ENCODE data around the gene CT55. TPM values are rescaled to one million over a fixed set of nuclear protein-coding genes. Genes with fewer than 3 reads are reported as not detected.
"Not testable (repeated sequence)": the region's sequence is repeated elsewhere in the genome, so short reads cannot be mapped to it uniquely, and the experiment has no call there.

The CT55 gene
- under 1 TPM in 2 of 9 donors, not detected in 7; 0.50 to 0.55 TPM for total RNA-seq
- polyA plus RNA-seq: under 1 TPM in 2 of 3 donors, not detected in 1; 0.17 to 0.20 TPM
- long read RNA-seq, donor 1: 0 reads
- long read RNA-seq, donor 2: 0 reads
- long read RNA-seq, donor 3: 0 reads
- long read RNA-seq, donor 4: 0 reads
- long read RNA-seq, donor 5: 0 reads
- long read RNA-seq, donor 6: 0 reads
- long read RNA-seq, donor 7: 0 reads
- long read RNA-seq, donor 8: 0 reads
- long read RNA-seq, donor 9: 0 reads
- long read RNA-seq, donor 10: 0 reads

GRCh38 chrX:135170877-135171519 is at the start of gene CT55:
Gene CT55, minus strand, starts transcription at chrX:135171398. Its CDS starts 227 bp downstream, at chrX:135171171.
- intact Hi-C loops (cut with DNase I): no loop called here

GRCh38 chrX:135213200-135213844 is 42.1 kb upstream of the CT55 start:
- no peaks in the 10 kb centered on the region for H3K27me3 ChIP-seq
- no peaks in the 10 kb centered on the region for H3K9me3 ChIP-seq (replicated peaks in 1 of 3)
- no peaks in the 10 kb centered on the region for H3K4me1 ChIP-seq (replicated peaks in 1 of 2)
- no peak for DNase-seq
- TF ChIP-seq POLR2A (IDR thresholded peaks at IDR 0.05): no peak
- TF ChIP-seq CTCF (IDR thresholded peaks at IDR 0.05): no peak
- WGBS, 4 donors: 81 to 92% (median 89%) methylated on average over 7 to 8 of the region's 8 CpGs
- H3K27ac ChIP-seq: no peak overlapping the region
- intact Hi-C loops (cut with DNase I): no loop called here
- H3K4me3 ChIP-seq: no peak overlapping the region
- H3K36me3 ChIP-seq (replicated peaks in 1 of 2): no peaks in the 10 kb centered on the region

More at GRCh38 chrX:135170877-135171519, at the start of gene CT55:
- DNase-seq: no peak
- Histone ChIP-seq H3K9me3 (replicated peaks in 1 of 3) (no peaks in the 10 kb centered on the region), H3K27ac (no peak within 1 kb of the TSS), H3K27me3 (no peaks in the 10 kb centered on the region), H3K36me3 (replicated peaks in 1 of 2) (no peaks in the 10 kb centered on the region), H3K4me3 (no peak within 1 kb of the TSS), H3K4me1 (replicated peaks in 1 of 2) (no peaks in the 10 kb centered on the region)
- WGBS, 4 donors: 82 to 93% (median 89%) methylated on average over 5 to 27 of the region's 27 CpGs
- TF ChIP-seq POLR2A (IDR thresholded peaks at IDR 0.05) (no peak), CTCF (IDR thresholded peaks at IDR 0.05) (no peak)

- H3K4me3 ChIP-seq; H3K27me3 ChIP-seq; H3K36me3 ChIP-seq (replicated peaks in 1 of 2); H3K4me1 ChIP-seq (replicated peaks in 1 of 2); H3K9me3 ChIP-seq (replicated peaks in 1 of 3); H3K27ac ChIP-seq; intact Hi-C loops (cut with DNase I): not testable (repeated sequence)
- WGBS, 4 donors: 20 to 71% (median 39%) methylated on average over 1 to 11 of the region's 11 CpGs
- peak; percentile 28 to 65 (median 43) for TF ChIP-seq CTCF (IDR thresholded peaks at IDR 0.05)
- peak; percentile 24 to 70 (median 62) for DNase-seq
These were observed 35.2 kb upstream of the CT55 start for GRCh38 chrX:135206427-135206826.

GRCh38 chrX:135200297-135200696 is 29.1 kb upstream of the CT55 start:
- Histone ChIP-seq H3K4me3 (no peak overlapping the region), H3K9me3 (replicated peaks in 1 of 3) (no peaks in the 10 kb centered on the region), H3K27me3 (peaks cover 3% of the 10 kb centered on the region), H3K4me1 (replicated peaks in 1 of 2) (no peaks in the 10 kb centered on the region), H3K27ac (no peak overlapping the region), H3K36me3 (replicated peaks in 1 of 2) (no peaks in the 10 kb centered on the region)
- no peak for TF ChIP-seq CTCF (IDR thresholded peaks at IDR 0.05)
- no peak for TF ChIP-seq POLR2A (IDR thresholded peaks at IDR 0.05)
- 67 to 91% (median 71%) methylated on average over 4 of the region's 4 CpGs for whole genome bisulfite sequencing, 4 donors
- no peak for DNase-seq
- intact Hi-C loops (cut with DNase I): no loop called here
